MM.1S (cell line): ENCODE data around the gene PLEKHA5.

Experiments used
- EZH2 ChIP-seq: fragments of 300-600 bp; sonication (generic); optimal IDR thresholded peaks from 2 replicates; pipeline ENCODE3; 2017; ENCODE audit warnings: low read depth, mild to moderate bottlenecking, antibody characterized with exemption, low read length, mixed read lengths
- EZH2phosphoT487 ChIP-seq: fragments of 300-600 bp; sonication (generic); IDR thresholded peaks from 2 replicates; pipeline ENCODE4 v1.6.1; 2018; ENCODE audit warnings: antibody characterized with exemption, low read length
- TF ChIP-seq, protein P1 (sequence below): fragments of 300-600 bp; sonication (generic); IDR thresholded peaks from 2 replicates; pipeline ENCODE4 v1.5.1; 2016; ENCODE audit warnings: antibody characterized with exemption, low read length, mixed read lengths

DNA sequence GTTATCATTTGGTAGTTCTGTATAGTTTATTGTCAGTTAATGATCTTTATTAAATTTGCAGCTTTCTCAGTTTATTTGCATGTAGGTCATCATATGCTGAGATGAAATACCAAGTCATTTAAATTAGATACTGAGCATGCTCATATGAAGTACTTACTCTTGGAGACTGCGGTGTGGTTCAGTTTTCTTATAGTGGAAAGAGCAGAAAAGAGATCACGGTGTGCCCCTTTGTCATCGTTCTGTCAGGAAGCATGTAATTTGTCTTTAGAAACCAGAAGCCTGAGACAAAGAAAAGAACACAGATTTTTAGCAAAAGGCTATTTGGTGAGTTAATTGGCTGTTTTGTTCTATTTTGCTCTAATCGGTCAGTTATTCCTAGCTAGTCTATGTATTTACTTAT is 75.6 kb downstream of the PLEKHA5 start:
- TF ChIP-seq EZH2, result no peak
- TF ChIP-seq EZH2phosphoT487, result no peak
- TF ChIP-seq, protein P1, sequence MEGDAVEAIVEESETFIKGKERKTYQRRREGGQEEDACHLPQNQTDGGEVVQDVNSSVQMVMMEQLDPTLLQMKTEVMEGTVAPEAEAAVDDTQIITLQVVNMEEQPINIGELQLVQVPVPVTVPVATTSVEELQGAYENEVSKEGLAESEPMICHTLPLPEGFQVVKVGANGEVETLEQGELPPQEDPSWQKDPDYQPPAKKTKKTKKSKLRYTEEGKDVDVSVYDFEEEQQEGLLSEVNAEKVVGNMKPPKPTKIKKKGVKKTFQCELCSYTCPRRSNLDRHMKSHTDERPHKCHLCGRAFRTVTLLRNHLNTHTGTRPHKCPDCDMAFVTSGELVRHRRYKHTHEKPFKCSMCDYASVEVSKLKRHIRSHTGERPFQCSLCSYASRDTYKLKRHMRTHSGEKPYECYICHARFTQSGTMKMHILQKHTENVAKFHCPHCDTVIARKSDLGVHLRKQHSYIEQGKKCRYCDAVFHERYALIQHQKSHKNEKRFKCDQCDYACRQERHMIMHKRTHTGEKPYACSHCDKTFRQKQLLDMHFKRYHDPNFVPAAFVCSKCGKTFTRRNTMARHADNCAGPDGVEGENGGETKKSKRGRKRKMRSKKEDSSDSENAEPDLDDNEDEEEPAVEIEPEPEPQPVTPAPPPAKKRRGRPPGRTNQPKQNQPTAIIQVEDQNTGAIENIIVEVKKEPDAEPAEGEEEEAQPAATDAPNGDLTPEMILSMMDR, result no peak
